IPS-18a (cell line): Measurements from ENCODE around the gene AP3S2.

ENCODE experiments used
- H3K27ac ChIP-seq: one replicate; pipeline ENCODE4 v1.5.1; 2013; ENCODE audit warnings: low read length
- H3K27me3 ChIP-seq: one replicate; pipeline ENCODE4 v1.6.1; 2013; ENCODE audit warnings: mild to moderate bottlenecking, low read length; ENCODE audit not compliant: control insufficient read depth, insufficient read depth
- H3K36me3 ChIP-seq: one replicate; pipeline ENCODE4 v1.6.1; 2013; ENCODE audit warnings: low read depth, low read length; ENCODE audit not compliant: control insufficient read depth
- H3K4me1 ChIP-seq: one replicate; pipeline ENCODE4 v1.6.1; 2013; ENCODE audit warnings: low read depth, low read length; ENCODE audit not compliant: control insufficient read depth
- H3K4me3 ChIP-seq: one replicate; pipeline ENCODE4 v1.5.1; 2013; ENCODE audit warnings: low read length
- H3K9ac ChIP-seq: one replicate; pipeline ENCODE4 v1.6.1; 2013; ENCODE audit warnings: mild to moderate bottlenecking, low read length, moderate library complexity
- H3K9me3 ChIP-seq: one replicate; pipeline ENCODE4 v1.6.1; 2013; ENCODE audit warnings: low read depth, low read length; ENCODE audit not compliant: control insufficient read depth

AP3S2 gene

GRCh38 chr15:89912674-89913396 is 19.0 kb upstream of the AP3S2 start, which contains the start of gene ARPIN:
ARPIN (minus strand) TSS chr15:89912952; CDS start chr15:89912835, 117 bp downstream.
- Histone ChIP-seq H3K4me3 (peak within 1 kb of the TSS; percentile 63), H3K4me1 (peaks cover 6% of the 10 kb centered on the region), H3K27ac (no peak within 1 kb of the TSS), H3K9me3 (no peaks in the 10 kb centered on the region), H3K9ac (peak within 1 kb of the TSS; percentile 64), H3K27me3 (no peaks in the 10 kb centered on the region), H3K36me3 (no peaks in the 10 kb centered on the region)

GRCh38 chr15:89912145-89912673 is 18.4 kb upstream of the AP3S2 start:
- no peaks in the 10 kb centered on the region for H3K36me3 ChIP-seq
- no peaks in the 10 kb centered on the region for H3K27me3 ChIP-seq
- H3K4me1 ChIP-seq = peaks cover 6% of the 10 kb centered on the region
- H3K9me3 ChIP-seq = no peaks in the 10 kb centered on the region
- H3K27ac ChIP-seq = no peak overlapping the region
- peak overlapping the region; percentile 63 for H3K4me3 ChIP-seq
- H3K9ac ChIP-seq = peak overlapping the region; percentile 64

GRCh38 chr15:89910891-89911626 is 17.3 kb upstream of the AP3S2 start:
- no peaks in the 10 kb centered on the region for H3K9me3 ChIP-seq
- no peak overlapping the region for H3K4me3 ChIP-seq
- peaks cover 6% of the 10 kb centered on the region for H3K4me1 ChIP-seq
- no peak overlapping the region for H3K27ac ChIP-seq
- H3K27me3 ChIP-seq = no peaks in the 10 kb centered on the region
- H3K9ac ChIP-seq = no peak overlapping the region
- no peaks in the 10 kb centered on the region for H3K36me3 ChIP-seq

- no peak overlapping the region for H3K9ac ChIP-seq
- H3K36me3 ChIP-seq = no peaks in the 10 kb centered on the region
- H3K27me3 ChIP-seq = no peaks in the 10 kb centered on the region
- H3K27ac ChIP-seq = no peak overlapping the region
- peaks cover 6% of the 10 kb centered on the region for H3K4me1 ChIP-seq
- H3K4me3 ChIP-seq = no peak overlapping the region
- H3K9me3 ChIP-seq = no peaks in the 10 kb centered on the region
Measured at GRCh38 chr15:89909611-89910010, 15.8 kb upstream of the AP3S2 start.

GRCh38 chr15:89908226-89908625 is 14.4 kb upstream of the AP3S2 start:
- Histone ChIP-seq H3K27me3 (no peaks in the 10 kb centered on the region), H3K36me3 (no peaks in the 10 kb centered on the region), H3K4me1 (peaks cover 3% of the 10 kb centered on the region), H3K9ac (no peak overlapping the region), H3K4me3 (no peak overlapping the region), H3K27ac (no peak overlapping the region), H3K9me3 (no peaks in the 10 kb centered on the region)

GRCh38 chr15:89907289-89907688 is 13.5 kb upstream of the AP3S2 start:
- H3K27me3 ChIP-seq = no peaks in the 10 kb centered on the region

GRCh38 chr15:89905846-89906378 is 12.1 kb upstream of the AP3S2 start:
- Histone ChIP-seq H3K4me1 (no peaks in the 10 kb centered on the region), H3K9ac (no peak overlapping the region), H3K27me3 (no peaks in the 10 kb centered on the region), H3K9me3 (no peaks in the 10 kb centered on the region), H3K36me3 (no peaks in the 10 kb centered on the region), H3K27ac (no peak overlapping the region), H3K4me3 (no peak overlapping the region)

More at GRCh38 chr15:89907289-89907688, 13.5 kb upstream of the AP3S2 start:
- no peaks in the 10 kb centered on the region for H3K9me3 ChIP-seq
- no peak overlapping the region for H3K4me3 ChIP-seq
- H3K4me1 ChIP-seq = no peaks in the 10 kb centered on the region
- no peak overlapping the region for H3K9ac ChIP-seq
- H3K36me3 ChIP-seq = no peaks in the 10 kb centered on the region
- H3K27ac ChIP-seq = no peak overlapping the region

GRCh38 chr15:89904519-89904918 is 10.7 kb upstream of the AP3S2 start:
- no peak overlapping the region for H3K4me3 ChIP-seq
- no peaks in the 10 kb centered on the region for H3K36me3 ChIP-seq
- H3K4me1 ChIP-seq = no peaks in the 10 kb centered on the region
- no peak overlapping the region for H3K27ac ChIP-seq
- H3K27me3 ChIP-seq = no peaks in the 10 kb centered on the region
- no peak overlapping the region for H3K9ac ChIP-seq
- H3K9me3 ChIP-seq = no peaks in the 10 kb centered on the region

- Histone ChIP-seq H3K9me3 (no peaks in the 10 kb centered on the region), H3K9ac (no peak overlapping the region), H3K27me3 (no peaks in the 10 kb centered on the region), H3K4me1 (no peaks in the 10 kb centered on the region), H3K36me3 (no peaks in the 10 kb centered on the region), H3K27ac (no peak overlapping the region), H3K4me3 (no peak overlapping the region)
Measured at GRCh38 chr15:89903858-89904130, 10.0 kb upstream of the AP3S2 start.

GRCh38 chr15:89903015-89903857 is 9.4 kb upstream of the AP3S2 start:
- no peak overlapping the region for H3K9ac ChIP-seq
- no peaks in the 10 kb centered on the region for H3K9me3 ChIP-seq
- no peak overlapping the region for H3K27ac ChIP-seq
- no peaks in the 10 kb centered on the region for H3K36me3 ChIP-seq
- no peak overlapping the region for H3K4me3 ChIP-seq
- H3K27me3 ChIP-seq = no peaks in the 10 kb centered on the region
- H3K4me1 ChIP-seq = no peaks in the 10 kb centered on the region

GRCh38 chr15:89900849-89901248 is 7.1 kb upstream of the AP3S2 start:
- Histone ChIP-seq H3K36me3 (no peaks in the 10 kb centered on the region), H3K4me1 (no peaks in the 10 kb centered on the region), H3K4me3 (no peak overlapping the region), H3K27ac (no peak overlapping the region), H3K9ac (no peak overlapping the region), H3K27me3 (no peaks in the 10 kb centered on the region), H3K9me3 (no peaks in the 10 kb centered on the region)
